GM18870 (cell line): ENCODE results near the gene CNTNAP2.

Experiments
- ATAC-seq: cut with Tn5 transposase; IDR thresholded peaks from one replicate; pipeline ENCODE4 v1.9.1; 2021; ENCODE audit warnings: moderate library complexity; ENCODE audit not compliant: unreplicated experiment

CNTNAP2 gene

DNA sequence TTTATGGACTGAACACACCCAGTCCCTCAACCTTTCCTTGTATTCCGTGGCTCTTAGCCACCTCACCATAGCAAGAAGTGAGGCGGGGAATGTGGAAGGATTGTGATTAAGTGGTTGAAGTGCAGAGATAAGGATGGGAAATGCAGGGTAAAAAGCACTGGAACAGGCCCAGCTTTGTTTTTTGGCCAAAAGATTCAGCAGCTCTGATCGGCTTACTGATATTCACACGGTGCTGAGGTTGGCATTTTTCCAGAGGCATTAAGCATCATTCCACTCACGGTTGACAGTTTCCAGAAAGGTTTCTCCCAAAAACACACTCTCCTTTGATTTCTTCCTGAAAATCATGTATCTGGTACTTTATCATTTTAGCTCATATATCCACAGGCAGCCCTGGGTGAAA, 544.2 kb downstream of the CNTNAP2 start:
- ATAC-seq: no peak

GRCh38 chr7:146661435-146661834, 544.8 kb downstream of the CNTNAP2 start:
- no peak for ATAC-seq

DNA sequence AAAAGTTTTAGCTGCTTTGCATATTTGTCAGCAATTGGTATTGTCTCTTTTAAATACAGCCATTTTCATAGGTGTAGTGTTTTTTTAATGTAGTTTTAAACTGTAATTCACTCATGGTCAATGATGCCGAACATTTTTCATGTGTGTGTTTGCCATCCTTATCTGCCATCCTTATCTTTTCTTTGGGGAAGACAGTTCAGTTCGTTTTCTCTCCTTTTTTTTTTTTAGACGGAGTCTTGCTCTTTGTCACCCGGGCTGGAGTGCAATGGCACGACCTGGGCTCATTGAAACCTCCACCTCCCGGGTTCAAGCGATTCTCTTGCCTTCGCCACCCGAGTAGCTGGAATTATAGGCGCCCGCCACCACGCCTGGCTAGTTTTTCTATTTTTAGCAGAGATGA, 545.3 kb downstream of the CNTNAP2 start:
- ATAC-seq: no peak

DNA sequence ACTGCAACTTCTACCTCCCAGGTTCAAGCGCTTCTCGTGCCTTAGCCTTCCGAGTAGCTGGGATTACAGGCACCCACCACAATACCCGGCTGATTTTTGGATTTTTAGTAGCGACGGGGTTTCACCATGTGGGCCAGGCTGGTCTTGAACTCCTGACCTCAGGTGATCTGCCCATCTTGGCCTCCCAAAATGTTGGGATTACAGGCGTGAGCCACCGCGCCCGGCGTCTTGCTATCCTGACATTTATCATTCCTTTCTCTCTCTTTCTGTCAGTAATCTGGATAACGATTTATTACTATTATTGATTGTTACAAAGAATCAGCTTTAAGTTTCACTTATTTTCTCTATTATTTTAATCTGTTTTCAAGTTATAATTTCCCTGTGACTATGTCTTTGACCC, 548.4 kb downstream of the CNTNAP2 start:
- no peak for ATAC-seq

DNA sequence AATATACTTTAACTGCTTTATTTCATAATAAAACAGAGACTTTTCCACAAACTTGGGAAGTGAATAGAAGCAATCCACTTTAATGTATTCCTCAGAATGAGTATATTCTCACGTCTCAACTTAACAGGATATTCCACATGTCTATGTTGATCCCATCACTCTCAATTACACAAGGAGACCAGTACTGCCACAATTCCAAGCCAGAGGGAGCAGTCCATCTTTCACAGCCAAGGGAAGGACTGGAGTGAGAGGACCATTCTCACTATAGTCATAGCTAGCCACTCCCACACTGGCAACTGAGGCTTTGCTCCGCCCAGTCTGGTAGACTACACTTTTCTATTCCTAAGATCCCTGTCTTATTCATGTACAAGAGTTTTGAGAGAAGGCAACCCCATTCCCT, 553.9 kb downstream of the CNTNAP2 start:
- ATAC-seq: no peak

DNA sequence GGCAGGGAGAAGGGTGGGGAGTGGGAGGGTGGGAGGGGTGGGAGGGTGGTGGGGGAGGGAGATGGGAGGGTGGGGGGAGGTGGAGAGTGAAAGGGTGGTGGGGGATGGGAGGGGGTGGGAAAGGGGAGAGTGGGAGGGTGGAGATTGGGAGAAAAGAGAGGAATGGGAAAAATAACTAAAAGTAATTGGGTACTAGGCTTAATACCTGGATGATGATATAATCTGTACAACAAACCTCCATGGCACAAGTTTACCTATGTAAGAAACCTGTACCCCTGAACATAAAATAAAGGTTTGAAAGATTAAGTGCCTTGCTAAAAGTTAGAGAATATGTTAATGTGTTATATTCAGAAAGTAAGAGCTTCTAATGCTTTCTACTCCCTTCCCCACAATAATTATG, 564.9 kb downstream of the CNTNAP2 start:
- no peak for ATAC-seq

GRCh38 chr7:146683439-146683838, 566.8 kb downstream of the CNTNAP2 start:
- no peak for ATAC-seq

DNA sequence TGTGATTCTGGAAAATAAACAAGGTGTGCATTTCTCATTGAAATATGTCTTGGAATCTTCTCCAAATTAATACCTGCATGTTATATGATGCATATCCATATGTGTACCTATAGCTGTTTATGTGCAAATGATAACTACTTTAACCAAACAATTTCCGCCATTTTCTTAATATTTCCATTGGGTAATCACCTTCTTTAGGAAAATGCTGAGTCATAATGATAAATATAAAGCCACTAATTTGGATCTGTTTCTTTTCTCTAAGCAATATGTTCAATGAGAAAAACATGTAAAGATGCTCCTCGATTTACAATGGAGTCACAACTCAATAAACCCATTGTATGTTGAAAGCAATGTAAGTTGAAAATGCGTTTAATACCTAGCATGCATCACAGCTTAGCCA, 574.4 kb downstream of the CNTNAP2 start:
- ATAC-seq: no peak

DNA sequence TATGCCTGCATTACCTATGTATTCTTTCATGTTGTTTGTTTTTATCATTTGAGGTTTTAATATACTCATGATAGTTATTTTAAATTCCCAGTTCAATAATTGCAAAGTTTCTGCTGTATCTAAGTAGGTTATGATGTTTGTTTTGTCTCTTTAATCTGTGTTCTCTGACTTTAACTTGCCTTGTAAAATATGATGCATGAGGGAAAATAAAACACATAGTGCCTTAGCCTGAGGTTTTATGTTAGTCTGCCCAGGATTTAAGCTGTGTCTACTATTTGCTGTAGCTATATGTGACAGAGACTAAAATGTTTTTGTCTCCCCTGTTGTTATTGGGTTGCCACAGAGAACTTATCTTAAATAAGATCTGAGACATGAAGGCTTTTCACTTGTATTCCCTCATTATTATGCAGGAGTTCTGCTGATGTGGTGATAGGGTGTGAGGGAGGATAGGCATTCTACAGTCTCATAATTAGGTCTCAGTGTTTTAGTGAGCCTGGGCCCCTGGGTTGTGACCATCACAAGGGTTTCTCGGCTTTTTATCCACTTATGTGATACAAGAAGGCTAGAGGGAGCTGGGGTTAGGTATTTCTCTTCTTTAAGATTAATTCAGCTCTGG, 582.5 kb downstream of the CNTNAP2 start:
- ATAC-seq: no peak

GRCh38 chr7:146700015-146700560, 583.5 kb downstream of the CNTNAP2 start:
- no peak for ATAC-seq

DNA sequence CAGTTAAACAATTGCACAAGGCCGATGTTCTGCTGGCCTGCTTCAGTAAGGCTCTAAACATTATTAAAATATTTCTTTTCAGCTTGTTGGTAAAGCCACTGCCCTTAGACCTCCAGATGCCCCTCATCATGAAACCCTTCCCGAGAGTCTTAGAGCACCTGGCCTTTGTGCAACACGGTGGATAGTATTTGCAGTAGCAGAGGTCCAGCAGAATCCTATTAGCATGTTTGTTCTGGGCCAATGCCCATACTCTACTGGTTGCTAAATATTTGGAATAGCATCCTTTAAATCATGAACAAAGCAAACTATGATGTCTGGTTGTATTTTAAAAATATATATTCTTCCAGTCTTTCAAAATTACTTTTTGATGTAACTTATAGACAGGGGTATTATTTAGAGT, 584.6 kb downstream of the CNTNAP2 start:
- no peak for ATAC-seq

GRCh38 chr7:146702898-146703297, 586.3 kb downstream of the CNTNAP2 start:
- no peak for ATAC-seq

DNA sequence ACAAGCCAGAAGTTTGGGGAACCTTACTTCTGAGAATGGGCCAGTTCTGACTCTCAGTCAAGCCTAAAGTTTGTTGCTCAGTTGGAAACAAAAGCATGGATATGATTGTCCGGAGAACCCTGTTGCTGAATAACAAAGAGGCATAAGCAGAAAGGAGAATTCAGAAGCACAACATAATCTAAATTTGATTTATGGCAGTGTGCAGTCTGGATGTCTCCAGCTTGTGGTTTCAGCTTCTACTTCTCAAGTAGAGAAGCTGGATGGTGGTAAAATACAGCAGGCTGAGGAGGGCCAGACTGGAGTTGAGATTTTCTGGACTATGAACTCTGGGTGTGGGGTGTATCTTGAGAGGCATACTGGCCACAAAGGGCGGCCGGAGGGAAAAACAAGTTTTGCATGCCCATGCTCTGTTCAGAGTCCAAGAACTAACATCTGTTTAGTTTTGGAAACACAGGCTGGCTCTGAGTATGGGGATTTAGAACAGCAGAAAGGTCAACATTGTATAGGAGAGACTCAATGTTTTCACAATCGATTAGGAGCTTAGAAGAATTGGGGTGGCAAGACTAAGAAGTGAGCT, 592.9 kb downstream of the CNTNAP2 start:
- ATAC-seq: no peak

GRCh38 chr7:146713205-146713604, 596.6 kb downstream of the CNTNAP2 start:
- ATAC-seq: no peak

GRCh38 chr7:146713934-146714333, 597.3 kb downstream of the CNTNAP2 start:
- no peak for ATAC-seq

- no peak for ATAC-seq
Measured at GRCh38 chr7:146720195-146720594, 603.6 kb downstream of the CNTNAP2 start.

- no peak for ATAC-seq
Measured at GRCh38 chr7:146722986-146723385, 606.4 kb downstream of the CNTNAP2 start.

- ATAC-seq: no peak
Measured at GRCh38 chr7:146725520-146725919, 608.9 kb downstream of the CNTNAP2 start.

- no peak for ATAC-seq
Measured at GRCh38 chr7:146728141-146728540, 611.5 kb downstream of the CNTNAP2 start.

GRCh38 chr7:146728611-146729010, 612.0 kb downstream of the CNTNAP2 start:
- no peak for ATAC-seq

DNA sequence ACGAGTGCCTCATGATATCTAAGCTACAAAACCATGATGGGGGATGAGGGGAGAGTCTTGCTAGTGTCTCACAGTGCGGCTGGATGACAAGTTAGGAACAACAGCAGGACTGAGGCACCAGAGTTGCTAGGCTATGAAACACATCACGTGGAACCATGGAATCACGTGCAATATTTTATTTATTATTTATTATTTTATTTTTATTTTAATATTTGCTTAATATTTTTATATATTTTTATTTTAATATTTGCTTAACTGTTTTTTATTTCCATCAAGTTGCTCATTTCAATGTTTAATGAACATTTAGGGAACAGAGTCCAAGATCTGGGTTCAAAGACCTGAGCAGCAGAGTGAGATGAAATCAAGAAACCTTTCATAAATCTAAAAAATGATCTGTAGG, 614.6 kb downstream of the CNTNAP2 start:
- no peak for ATAC-seq

DNA sequence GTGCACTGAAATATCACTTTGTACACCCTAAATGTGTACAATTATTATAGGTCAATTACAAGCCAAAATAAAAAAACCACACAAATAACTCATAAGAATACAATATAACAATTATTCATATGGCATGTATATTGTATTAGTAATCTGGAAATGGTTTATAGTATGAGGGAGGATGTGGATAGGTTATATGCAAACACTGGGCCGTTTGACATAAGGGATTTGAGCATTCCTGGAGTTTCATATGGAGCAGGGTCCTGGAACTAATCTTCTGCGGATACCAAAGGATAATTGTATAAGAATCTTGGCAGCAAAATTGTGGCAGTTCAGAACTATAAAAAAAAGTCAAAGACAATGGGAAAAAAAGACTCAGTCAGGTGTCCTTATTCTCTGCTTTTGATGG, 619.4 kb downstream of the CNTNAP2 start:
- no peak for ATAC-seq
